SH-SY5Y (cell line): ENCODE measurements around the gene NKAIN1.

ENCODE experiments used
- GATA2 ChIP-seq: IDR thresholded peaks from 2 replicates; pipeline ENCODE4 v1.6.1; 2011; ENCODE audit warnings: mild to moderate bottlenecking, low read depth, low read length
- GATA3 ChIP-seq: IDR thresholded peaks from 2 replicates; pipeline ENCODE4 v1.6.1; 2011; ENCODE audit warnings: low read depth, mild to moderate bottlenecking, low read length, moderate library complexity

NKAIN1 gene

DNA sequence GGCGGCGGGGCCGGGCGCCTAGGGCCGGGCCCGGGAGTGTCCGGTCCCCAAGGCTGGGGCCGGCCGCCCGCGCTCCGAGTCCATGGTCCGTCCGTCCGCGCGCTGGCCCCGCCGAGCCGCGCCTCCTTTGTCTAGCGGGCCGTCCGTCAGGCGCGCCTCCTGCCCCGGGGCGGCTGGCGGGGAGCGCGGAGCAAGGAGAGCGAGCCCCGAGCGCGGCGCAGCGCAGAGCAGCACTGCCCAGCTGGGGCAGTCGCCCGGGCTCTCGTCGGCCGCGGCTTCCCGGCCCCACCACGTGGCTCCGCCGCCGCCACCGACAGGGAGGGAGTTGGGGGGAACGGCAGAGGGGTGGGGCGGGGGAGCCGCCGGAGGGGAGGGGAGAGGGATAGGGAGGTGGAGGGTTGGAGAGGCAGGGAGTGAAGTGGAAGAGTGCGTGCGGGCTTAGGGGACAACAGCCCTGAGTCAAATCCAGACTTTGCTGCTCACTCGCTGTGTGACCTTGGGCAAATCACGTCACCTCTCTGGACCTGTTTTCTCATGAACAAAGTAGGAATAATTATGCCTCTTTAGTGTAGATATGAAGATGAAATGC lies at the start of gene NKAIN1:
Gene NKAIN1 (minus strand): TSS at position 235 of the 589 bp plus-strand sequence. CDS start 340 bp downstream, outside the sequence.
- TF ChIP-seq GATA3 (no peak), GATA2 (no peak)

DNA sequence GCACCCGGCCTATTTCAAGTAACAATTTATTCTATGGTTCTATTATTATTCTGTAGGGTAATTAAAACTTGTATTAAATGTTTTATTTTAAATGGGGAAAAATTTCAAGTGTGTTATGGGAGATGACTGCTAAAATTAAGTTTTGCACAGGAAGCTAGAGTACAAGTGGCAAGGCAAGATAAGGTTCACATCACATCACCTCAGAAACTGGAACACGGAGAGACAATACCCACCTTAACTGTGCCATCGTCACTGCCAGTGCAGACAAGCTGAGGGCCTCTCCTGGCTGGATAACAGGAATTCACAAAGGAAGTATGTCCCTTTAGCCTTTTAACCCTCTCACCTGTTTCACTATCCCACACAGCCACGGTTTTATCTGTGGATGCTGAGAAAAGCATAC lies 49.3 kb upstream of the NKAIN1 start:
- no peak for TF ChIP-seq GATA3
- no peak for TF ChIP-seq GATA2

DNA sequence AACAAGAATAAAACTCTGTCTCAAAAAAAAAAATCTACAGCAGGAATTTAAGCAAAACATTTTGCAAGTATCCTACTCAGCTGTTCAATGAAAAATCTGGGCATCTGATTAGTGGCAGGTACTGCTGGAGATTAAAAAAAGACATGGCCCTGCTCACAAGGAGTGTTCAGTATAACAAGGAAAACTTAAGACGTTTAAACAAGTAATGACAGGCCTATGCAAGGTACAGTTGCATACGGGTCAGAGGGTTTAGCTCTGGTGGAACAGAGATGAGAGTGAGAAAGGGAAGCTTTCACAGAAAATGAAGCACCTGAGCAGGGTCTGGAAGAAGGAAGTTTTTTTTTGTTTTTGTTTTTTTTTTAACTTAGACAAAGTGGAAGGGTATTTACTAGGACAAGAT lies 33.9 kb upstream of the NKAIN1 start:
- no peak for TF ChIP-seq GATA3
- no peak for TF ChIP-seq GATA2

- no peak for TF ChIP-seq GATA3
- TF ChIP-seq GATA2: no peak
Observed at GRCh38 chr1:31272369-31272768, 32.7 kb upstream of the NKAIN1 start.

DNA sequence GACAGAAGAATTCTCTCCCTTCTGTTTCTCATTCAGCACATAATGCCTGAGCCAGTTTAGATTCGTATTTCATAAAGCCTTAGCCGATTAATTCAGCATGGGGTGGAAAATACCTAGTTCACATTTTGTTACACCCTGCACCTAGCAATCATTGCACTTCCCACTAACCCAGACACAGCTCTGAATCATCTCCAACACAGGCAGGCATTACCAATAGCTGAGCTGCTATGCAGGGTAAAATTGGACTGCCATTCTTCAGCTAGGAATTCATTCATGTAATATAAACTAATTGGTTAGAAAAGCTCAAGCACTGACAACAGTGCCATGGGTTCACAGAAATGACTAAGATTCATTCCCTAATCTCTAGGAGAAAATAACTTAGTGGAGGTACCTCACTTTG lies 26.9 kb upstream of the NKAIN1 start:
- TF ChIP-seq GATA2 (no peak), GATA3 (no peak)

- no peak for TF ChIP-seq GATA3
- no peak for TF ChIP-seq GATA2
Observed at GRCh38 chr1:31264790-31265386, 25.2 kb upstream of the NKAIN1 start.

DNA sequence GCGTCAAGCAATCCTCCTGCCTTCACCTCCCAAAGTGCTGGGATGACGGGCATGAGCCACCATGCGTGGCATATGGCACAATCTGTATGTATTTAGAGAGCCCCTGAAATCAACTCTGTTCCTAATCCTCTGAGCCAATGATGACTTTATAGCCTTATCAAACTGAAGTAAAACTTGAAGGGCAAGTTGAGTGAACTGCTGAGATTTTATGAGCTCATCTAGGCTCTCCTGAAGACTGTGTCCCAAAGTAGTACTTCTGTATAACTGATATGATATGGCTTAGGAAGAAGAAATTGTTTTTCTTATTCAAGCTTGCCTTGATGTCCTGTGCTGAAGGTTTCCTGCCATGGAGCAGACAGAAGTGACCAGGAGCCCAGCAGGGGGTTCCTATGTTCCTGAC lies 23.7 kb upstream of the NKAIN1 start:
- TF ChIP-seq GATA2 (no peak), GATA3 (no peak)

- TF ChIP-seq GATA2 (no peak), GATA3 (no peak)
Observed at GRCh38 chr1:31261916-31262315, 22.2 kb upstream of the NKAIN1 start.

GRCh38 chr1:31259746-31260145 lies 20.1 kb upstream of the NKAIN1 start:
- TF ChIP-seq GATA3 (no peak), GATA2 (no peak)

GRCh38 chr1:31258581-31258980 lies 18.9 kb upstream of the NKAIN1 start:
- no peak for TF ChIP-seq GATA2
- TF ChIP-seq GATA3: no peak

DNA sequence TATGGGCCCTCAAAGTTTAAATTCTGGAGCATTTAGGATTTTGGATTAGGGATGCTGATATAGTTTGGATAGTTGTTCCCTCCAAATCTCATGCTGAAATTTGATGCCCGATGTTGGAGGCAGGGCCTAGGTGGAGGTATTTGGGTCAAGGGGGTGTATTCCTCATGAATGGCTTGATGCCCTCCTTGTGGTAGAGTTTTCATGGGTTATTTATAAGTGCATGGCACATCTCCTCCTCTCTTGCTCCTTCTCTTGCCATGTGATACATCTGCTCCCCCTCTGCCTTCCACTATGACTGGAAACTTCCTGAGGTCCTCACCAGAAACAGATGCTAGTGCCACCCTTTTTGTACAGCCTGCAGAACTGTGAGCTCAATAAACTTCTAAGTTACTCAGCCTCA lies 17.5 kb upstream of the NKAIN1 start:
- TF ChIP-seq GATA3 (no peak), GATA2 (no peak)

GRCh38 chr1:31249854-31250253 lies 10.2 kb upstream of the NKAIN1 start:
- no peak for TF ChIP-seq GATA3
- no peak for TF ChIP-seq GATA2

DNA sequence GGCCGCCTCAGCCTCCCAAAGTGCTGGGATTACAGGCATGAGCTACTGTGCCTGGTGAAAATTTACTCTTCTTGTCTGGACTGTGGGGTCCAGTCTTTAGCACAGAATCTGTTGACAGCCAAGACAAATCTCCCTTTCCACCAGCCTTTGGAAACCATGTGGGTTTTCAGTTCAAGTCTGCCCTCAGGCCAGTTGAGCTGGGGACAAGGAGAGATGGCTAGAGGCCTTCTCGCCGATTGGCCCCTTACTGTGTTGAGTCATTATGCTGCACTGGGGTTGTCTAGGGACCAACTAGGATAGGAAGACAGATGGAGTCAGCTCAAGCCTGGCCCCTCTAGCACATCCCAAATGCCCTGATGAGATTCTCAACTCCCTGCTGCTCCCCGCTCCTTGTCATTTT lies 8.6 kb upstream of the NKAIN1 start:
- no peak for TF ChIP-seq GATA3
- no peak for TF ChIP-seq GATA2

DNA sequence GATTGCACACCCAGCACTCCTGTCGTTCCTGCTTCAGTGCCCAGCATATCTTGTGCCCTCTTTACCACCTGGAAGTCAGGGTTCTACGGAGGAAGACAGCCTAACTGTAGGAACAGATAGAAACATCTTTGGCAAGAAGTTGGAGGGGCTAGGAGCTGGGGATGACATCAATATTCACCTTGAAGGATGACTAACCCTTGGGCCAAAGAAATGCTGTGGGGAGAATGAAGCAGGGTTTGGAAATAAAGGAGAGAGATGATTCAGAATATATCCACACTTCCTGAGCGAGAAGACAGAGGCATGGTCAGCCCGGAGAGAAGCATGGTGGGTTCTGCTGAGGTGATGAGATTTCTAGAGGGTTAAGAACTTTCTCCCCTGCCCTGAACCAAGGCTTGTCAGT lies 4.6 kb upstream of the NKAIN1 start:
- TF ChIP-seq GATA3: no peak
- TF ChIP-seq GATA2: no peak

DNA sequence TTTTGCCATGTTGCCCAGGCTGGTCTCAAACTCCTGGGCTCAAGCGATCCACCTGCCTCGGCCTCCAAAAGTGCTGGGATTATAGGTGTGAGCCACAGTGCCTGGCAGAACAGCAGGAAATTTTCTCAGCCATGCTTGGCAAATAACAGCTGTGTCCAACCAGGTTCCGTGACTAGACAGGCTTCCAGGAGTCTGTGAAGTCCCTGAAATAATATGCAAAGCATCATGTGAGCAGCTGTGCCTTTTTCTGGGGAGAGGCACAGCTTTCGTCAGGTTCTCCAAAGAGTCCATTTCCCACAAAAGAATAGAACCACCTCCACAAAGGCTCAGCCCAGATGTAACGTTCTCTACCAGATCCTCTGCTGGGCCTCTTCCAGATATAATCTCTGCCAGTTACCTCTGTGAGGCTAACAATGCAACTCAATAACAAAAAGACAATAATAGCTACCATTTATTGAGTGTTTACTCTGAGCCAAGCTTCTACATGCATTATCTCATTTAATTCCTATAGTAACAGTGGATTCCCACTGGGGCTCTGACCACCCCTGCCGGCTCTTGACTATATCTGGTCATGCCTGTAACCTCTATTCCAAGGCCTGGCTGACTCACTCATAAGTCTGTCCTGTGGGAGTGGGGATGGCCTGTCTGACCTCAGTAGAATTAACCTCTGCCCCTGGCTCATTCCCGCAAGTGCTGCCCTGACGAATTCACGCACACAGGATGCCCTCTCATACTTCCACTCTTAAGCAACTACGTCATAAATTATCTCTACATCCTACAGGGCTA lies 4.0 kb upstream of the NKAIN1 start:
- TF ChIP-seq GATA2: no peak
- no peak for TF ChIP-seq GATA3
